Right lobe of liver (tissue), 6 donors: ENCODE data around the gene EFNA3. TPM values are rescaled to one million over a fixed set of nuclear protein-coding genes. Genes with fewer than 3 reads are reported as not detected.

ENCODE experiments used
- ATAC-seq, 4 donors: fragments of 200-7000 bp; cut with Tn5 transposase; one replicate each; pipeline ENCODE4 v1.9.1; 2020; ENCODE audit warnings: mild to moderate bottlenecking in 4 of 4, moderate library complexity in 4 of 4
- DNase-seq, 3 donors: peaks; one replicate each; pipeline ENCODE4 v3.0.0-alpha.2; 2020
- H3K27ac ChIP-seq, 3 donors: fragments of 200-600 bp; one replicate each; pipeline ENCODE4 v1.8.0; 2022
- H3K27me3 ChIP-seq, 2 donors: fragments of 200-600 bp; one replicate each; pipeline ENCODE4 v1.8.0; 2022
- H3K36me3 ChIP-seq, 4 donors: fragments of 200-600 bp; sonication (generic) in 1 of 4; one replicate each; pipeline versions ENCODE4 v1.5.1 to v1.8.0; 2017 to 2022; ENCODE audit warnings: control low read depth in 1 of 4
- H3K4me1 ChIP-seq, 4 donors: fragments of 200-600 bp; sonication (generic) in 1 of 4; one replicate each; pipeline versions ENCODE4 v1.5.1 to v1.8.0; 2017 to 2022; ENCODE audit warnings: control low read depth in 1 of 4
- H3K4me3 ChIP-seq, 3 donors: fragments of 200-600 bp; one replicate each; pipeline ENCODE4 v1.8.0; 2022
- H3K9me3 ChIP-seq, 4 donors: fragments of 200-600 bp; sonication (generic) in 1 of 4; one replicate each; pipeline versions ENCODE4 v1.5.1 to v1.8.0; 2017 to 2022; ENCODE audit warnings: control low read depth in 1 of 4
- POLR2A ChIP-seq: fragments of 450-650 bp; IDR thresholded peaks from one replicate; pipeline ENCODE4 v1.6.1; 2017; ENCODE audit warnings: antibody characterized with exemption, mild to moderate bottlenecking
- WGBS: methylation state at CpG from one replicate; pipeline ENCODE4 v1.1.6; 2018; ENCODE audit warnings: low coverage, low lambda C conversion rate; ENCODE audit not compliant: insufficient coverage; ENCODE audit errors: missing lambda C conversion rate; 5-methylcytosine and 5-hydroxymethylcytosine counted together
- intact Hi-C, 2 donors: fragments of 100-400 bp; cut with DNase I; formaldehyde crosslinking; loops; one replicate each; pipeline versions ENCODE4 v1.11.2 to v1.14.1; 2022
- total RNA-seq, 6 experiments: library from RNA; depleted of rRNA in 2 of 6; stranded (reverse); fragments of >200 nt in 2 of 6; fragmentation: NEBNext Ultra II Directional in 3 of 6; extraction: Animal tissue kit (Norgen Biotek cat#: 25700) in 3 of 6; gene quantifications; one replicate each; pipeline versions ENCODE4 v1.1.0 to v1.2.4, GENCODE V29; 2016 to 2023
- TF ChIP-seq, protein P1 (sequence below), 4 donors: fragments of 200-600 bp in 3 of 4; fragments of 450-650 bp in 1 of 4; IDR thresholded peaks; one replicate each; pipeline versions ENCODE4 v1.5.1 to v1.8.0; 2016 to 2022; ENCODE audit warnings: antibody characterized with exemption in 4 of 4, mild to moderate bottlenecking in 2 of 4
- donor health status: DM: no; HTN: yes; CAD: no.
- donor health status: DM: no; HTN: no; CAD: no.
- donor health status: DM: no; HTN: no; CAD: no.
- donor health status: DM: no; HTN: yes; CAD: no.
- donor health status: DM: no; HTN: yes; CAD: no.

EFNA3 gene
- total RNA-seq, 6 experiments from 2014 or later = 0.26 to 4.0 (median 2.5) TPM

DNA sequence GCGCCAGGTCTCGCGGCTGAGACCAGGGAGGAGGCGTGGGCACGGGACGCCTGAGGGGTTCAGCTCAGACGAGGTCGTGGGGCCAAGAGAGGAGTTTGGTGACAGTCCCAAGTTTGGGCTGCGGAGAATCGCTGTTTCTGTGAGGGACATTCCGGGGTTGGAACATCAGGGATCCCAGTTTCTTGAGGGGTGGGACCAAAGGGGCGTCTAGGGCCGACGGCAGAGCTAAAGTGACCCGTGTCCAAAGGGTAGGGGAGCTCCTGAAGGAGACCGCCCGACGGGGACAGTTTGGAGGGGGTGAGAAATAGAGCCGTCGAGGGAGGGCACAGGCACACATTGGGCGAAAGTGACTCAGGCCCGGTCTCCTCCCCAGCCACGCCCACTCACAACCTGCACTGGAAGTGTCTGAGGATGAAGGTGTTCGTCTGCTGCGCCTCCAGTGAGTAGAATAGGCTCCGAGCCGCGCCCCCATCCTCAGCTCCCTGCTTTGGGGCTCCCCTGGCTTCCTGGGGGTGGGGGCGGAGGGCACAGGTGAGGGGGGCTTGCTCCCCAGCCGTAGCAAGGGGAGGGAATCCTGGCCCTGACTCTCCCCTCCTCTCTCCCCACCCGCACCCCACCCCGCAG lies 7.0 kb downstream of the EFNA3 start:
- H3K36me3 ChIP-seq = no peaks in the 10 kb centered on the region
- intact Hi-C loops = no loop called here
- H3K27me3 ChIP-seq = peaks cover 11 to 23% of the 10 kb centered on the region in 2 donors
- DNase-seq = peak; percentile 74 to 84 (median 74)
- whole genome bisulfite sequencing = 1% methylated on average over 14 of the region's 32 CpGs
- peak; percentile 43 to 59 (median 52) for ATAC-seq
- no peaks in the 10 kb centered on the region for H3K9me3 ChIP-seq
- H3K4me3 ChIP-seq = peak overlapping the region; percentile 61 to 75 (median 62)
- H3K4me1 ChIP-seq = peaks cover 0 to 36% (median 19%) of the 10 kb centered on the region in 4 donors
- TF ChIP-seq POLR2A = no peak
- TF ChIP-seq, protein P1, sequence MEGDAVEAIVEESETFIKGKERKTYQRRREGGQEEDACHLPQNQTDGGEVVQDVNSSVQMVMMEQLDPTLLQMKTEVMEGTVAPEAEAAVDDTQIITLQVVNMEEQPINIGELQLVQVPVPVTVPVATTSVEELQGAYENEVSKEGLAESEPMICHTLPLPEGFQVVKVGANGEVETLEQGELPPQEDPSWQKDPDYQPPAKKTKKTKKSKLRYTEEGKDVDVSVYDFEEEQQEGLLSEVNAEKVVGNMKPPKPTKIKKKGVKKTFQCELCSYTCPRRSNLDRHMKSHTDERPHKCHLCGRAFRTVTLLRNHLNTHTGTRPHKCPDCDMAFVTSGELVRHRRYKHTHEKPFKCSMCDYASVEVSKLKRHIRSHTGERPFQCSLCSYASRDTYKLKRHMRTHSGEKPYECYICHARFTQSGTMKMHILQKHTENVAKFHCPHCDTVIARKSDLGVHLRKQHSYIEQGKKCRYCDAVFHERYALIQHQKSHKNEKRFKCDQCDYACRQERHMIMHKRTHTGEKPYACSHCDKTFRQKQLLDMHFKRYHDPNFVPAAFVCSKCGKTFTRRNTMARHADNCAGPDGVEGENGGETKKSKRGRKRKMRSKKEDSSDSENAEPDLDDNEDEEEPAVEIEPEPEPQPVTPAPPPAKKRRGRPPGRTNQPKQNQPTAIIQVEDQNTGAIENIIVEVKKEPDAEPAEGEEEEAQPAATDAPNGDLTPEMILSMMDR (IDR thresholded peaks at IDR 0.05) = no peak
- H3K27ac ChIP-seq = peak overlapping the region; percentile 8 to 89 (median 80)

DNA sequence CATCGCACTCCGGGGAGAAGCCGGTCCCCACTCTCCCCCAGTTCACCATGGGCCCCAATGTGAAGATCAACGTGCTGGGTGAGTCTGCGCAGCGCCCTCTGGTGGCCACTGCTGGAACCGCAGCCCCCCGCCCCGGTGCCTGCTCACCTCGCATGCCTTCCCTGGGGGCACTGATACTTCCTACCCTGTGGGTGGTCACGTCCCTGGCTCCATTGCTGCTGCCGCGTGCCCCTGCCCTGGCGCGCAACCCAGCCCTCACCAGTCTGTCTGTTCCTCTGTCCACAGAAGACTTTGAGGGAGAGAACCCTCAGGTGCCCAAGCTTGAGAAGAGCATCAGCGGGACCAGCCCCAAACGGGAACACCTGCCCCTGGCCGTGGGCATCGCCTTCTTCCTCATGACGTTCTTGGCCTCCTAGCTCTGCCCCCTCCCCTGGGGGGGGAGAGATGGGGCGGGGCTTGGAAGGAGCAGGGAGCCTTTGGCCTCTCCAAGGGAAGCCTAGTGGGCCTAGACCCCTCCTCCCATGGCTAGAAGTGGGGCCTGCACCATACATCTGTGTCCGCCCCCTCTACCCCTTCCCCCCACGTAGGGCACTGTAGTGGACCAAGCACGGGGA lies 7.6 kb downstream of the EFNA3 start:
- WGBS = 0% methylated on average over 1 of the region's 24 CpGs
- Histone ChIP-seq H3K27ac (peak overlapping the region in 1 of 3 donors; percentile 89), H3K4me3 (peak overlapping the region; percentile 61 to 75 (median 62)), H3K4me1 (peaks cover 0 to 36% (median 19%) of the 10 kb centered on the region in 4 donors), H3K27me3 (peaks cover 6 to 17% of the 10 kb centered on the region in 2 donors), H3K9me3 (no peaks in the 10 kb centered on the region), H3K36me3 (no peaks in the 10 kb centered on the region)
- TF ChIP-seq POLR2A = no peak
- TF ChIP-seq, protein P1 (IDR thresholded peaks at IDR 0.05) = peak; percentile 94 to 98 (median 96)
- DNase-seq = peak; percentile 58 to 78 (median 75)
- intact Hi-C loops = no loop called here
- ATAC-seq = peak; percentile 18 to 37 (median 31)

- DNase-seq = no peak
- 68% methylated on average over 5 of the region's 8 CpGs for WGBS
- Histone ChIP-seq H3K4me1 (peaks cover 0 to 34% (median 16%) of the 10 kb centered on the region in 4 donors), H3K27ac (no peak overlapping the region), H3K36me3 (no peaks in the 10 kb centered on the region), H3K27me3 (peaks cover 6 to 11% of the 10 kb centered on the region in 2 donors), H3K9me3 (no peaks in the 10 kb centered on the region), H3K4me3 (no peak overlapping the region)
- ATAC-seq = no peak
- no peak for TF ChIP-seq POLR2A
- TF ChIP-seq, protein P1 (IDR thresholded peaks at IDR 0.05) = no peak
- intact Hi-C loops = no loop called here
These were observed 8.4 kb downstream of the EFNA3 start for GRCh38 chr1:155086856-155087535.

DNA sequence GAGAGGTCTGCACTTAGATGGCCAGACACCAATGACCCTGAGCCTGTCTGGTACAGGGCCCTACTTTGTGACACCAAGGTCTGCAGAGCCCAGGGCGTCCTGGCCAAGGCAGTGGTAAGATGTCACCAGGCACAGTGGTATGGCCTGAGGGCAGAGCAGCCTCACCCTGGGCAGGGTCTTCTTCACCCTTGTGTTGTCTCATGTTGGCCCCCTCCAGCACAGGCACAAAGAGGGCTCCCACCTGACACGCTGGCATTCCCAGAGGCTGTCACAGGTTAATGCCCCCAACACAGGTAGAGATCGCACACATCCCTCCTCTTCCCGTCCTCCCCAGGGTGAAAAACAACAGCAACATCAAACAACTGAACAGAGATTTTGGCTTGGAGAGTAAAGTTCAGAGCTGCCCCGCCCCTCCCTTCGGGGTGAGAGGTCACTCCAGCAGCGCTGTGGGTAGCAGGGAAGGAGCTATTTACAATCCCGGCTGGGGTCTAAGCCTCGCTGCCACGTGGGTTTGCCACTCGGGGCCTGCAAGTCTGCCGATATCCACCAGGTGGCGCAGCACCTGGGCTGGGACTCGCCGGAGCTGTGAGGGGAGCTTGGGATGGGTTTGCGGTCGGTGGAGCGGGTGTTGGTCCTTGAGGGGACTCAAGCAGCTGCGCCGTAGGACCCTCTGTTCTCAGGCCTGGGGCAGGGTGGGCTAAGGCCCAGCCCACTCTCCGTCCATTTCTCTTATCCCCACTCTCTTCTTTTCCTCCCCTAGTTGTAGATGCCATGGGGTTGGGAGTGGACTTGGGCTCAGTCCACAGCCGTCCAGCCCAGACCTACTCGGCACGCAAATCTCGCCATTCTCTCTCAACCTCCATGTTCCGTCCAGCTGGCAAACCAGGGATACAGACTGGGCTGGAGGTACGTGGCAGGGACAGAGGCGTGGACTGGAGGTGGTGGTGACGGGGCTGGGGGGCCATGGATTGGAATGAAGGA lies 12.7 kb downstream of the EFNA3 start:
- peaks cover 0 to 25% (median 11%) of the 10 kb centered on the region in 4 donors for H3K4me1 ChIP-seq
- no peaks in the 10 kb centered on the region for H3K27me3 ChIP-seq
- ATAC-seq (peak; percentile 76 to 89 (median 88)), DNase-seq (peak; percentile 82 to 88 (median 86))
- no peaks in the 10 kb centered on the region for H3K36me3 ChIP-seq
- peak overlapping the region; percentile 39 to 79 (median 57) for H3K27ac ChIP-seq
- H3K9me3 ChIP-seq = no peaks in the 10 kb centered on the region
- peak overlapping the region; percentile 0 to 42 (median 28) for H3K4me3 ChIP-seq
- 36% methylated on average over 11 of the region's 29 CpGs for WGBS
- intact Hi-C loops = loop anchor here (5.0 kb wide), 1 partner anchor 76 kb away; no protein-coding TSS in a partner anchor
- TF ChIP-seq, protein P1 (IDR thresholded peaks at IDR 0.05) = peak; percentile 97 to 100 (median 98)
- TF ChIP-seq POLR2A = no peak
